IPS-20b (cell line): Measurements from ENCODE around the gene IGSF21.
"Not testable (repeated sequence)": the region's sequence is repeated elsewhere in the genome, so short reads cannot be mapped to it uniquely, and the experiment has no call there.

Experiments used
- H3K27ac ChIP-seq: one replicate; pipeline ENCODE4 v1.5.1; 2013; ENCODE audit warnings: low read length
- H3K27me3 ChIP-seq: 2 replicates; pipeline ENCODE4 v1.6.1; 2013; ENCODE audit warnings: mild to moderate bottlenecking, low read length, inconsistent platforms; ENCODE audit not compliant: insufficient read depth
- H3K36me3 ChIP-seq: 2 replicates; pipeline ENCODE4 v1.6.1; 2013; ENCODE audit warnings: low read depth, mild to moderate bottlenecking, inconsistent platforms, low read length, moderate library complexity; ENCODE audit not compliant: insufficient read depth
- H3K4me1 ChIP-seq: 2 replicates; pipeline ENCODE4 v1.6.1; 2013; ENCODE audit warnings: mild to moderate bottlenecking, control low read depth, inconsistent platforms, low read length, moderate library complexity; ENCODE audit not compliant: insufficient read depth
- H3K4me3 ChIP-seq: 2 replicates; pipeline ENCODE4 v1.5.1; 2013; ENCODE audit warnings: mild to moderate bottlenecking, low read length, inconsistent platforms
- H3K9ac ChIP-seq: 2 replicates; pipeline ENCODE4 v1.6.1; 2013; ENCODE audit warnings: low read depth, mild to moderate bottlenecking, inconsistent platforms, low read length, moderate library complexity
- H3K9me3 ChIP-seq: 2 replicates; pipeline ENCODE4 v1.6.1; 2013; ENCODE audit warnings: mild to moderate bottlenecking, low read depth, low read length, inconsistent platforms; ENCODE audit not compliant: insufficient read depth

IGSF21 gene

DNA sequence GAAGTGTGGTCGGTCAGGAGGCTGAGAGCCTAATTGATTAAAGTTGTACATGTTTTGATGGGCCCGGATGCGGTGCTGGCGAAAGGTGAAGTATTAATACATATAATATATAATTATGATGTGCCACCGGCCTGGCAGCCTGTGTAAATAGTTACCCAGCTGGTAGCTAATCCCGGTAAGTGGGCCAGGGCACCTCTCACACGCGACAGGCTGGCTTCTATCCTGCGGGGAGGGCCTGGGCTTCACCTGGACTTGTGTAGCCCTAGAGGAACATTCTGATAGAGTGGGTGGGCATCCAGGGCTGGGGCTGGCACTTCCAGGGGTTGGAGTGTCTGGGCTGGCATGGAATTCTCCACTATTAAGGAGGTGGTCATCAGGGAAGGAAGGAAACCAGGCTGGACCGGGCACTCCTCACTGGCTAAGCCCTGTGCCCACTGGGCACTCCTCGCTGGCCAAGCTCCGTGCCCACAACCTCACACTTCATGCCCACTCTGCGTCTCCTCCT is 48.3 kb downstream of the IGSF21 start:
- Histone ChIP-seq H3K27me3 (no peaks in the 10 kb centered on the region), H3K9me3 (no peaks in the 10 kb centered on the region), H3K36me3 (no peaks in the 10 kb centered on the region)

GRCh38 chr1:18157352-18157751 is 49.8 kb downstream of the IGSF21 start:
- Histone ChIP-seq H3K27me3 (no peaks in the 10 kb centered on the region), H3K9ac (no peak overlapping the region), H3K36me3 (no peaks in the 10 kb centered on the region), H3K27ac (no peak overlapping the region), H3K4me3 (no peak overlapping the region), H3K9me3 (no peaks in the 10 kb centered on the region), H3K4me1 (peaks cover 3% of the 10 kb centered on the region; the same call in 1 of the 2 replicates)

More for the DNA sequence above, 48.3 kb downstream of the IGSF21 start:
- H3K27ac ChIP-seq: no peak overlapping the region
- no peak overlapping the region for H3K4me3 ChIP-seq
- H3K9ac ChIP-seq: no peak overlapping the region
- peaks cover 3% of the 10 kb centered on the region; the same call in 1 of the 2 replicates for H3K4me1 ChIP-seq

- Histone ChIP-seq H3K4me1 (peaks cover 3% of the 10 kb centered on the region; the same call in 1 of the 2 replicates), H3K27me3 (no peaks in the 10 kb centered on the region)
These were observed 50.4 kb downstream of the IGSF21 start for GRCh38 chr1:18157968-18158367.

DNA sequence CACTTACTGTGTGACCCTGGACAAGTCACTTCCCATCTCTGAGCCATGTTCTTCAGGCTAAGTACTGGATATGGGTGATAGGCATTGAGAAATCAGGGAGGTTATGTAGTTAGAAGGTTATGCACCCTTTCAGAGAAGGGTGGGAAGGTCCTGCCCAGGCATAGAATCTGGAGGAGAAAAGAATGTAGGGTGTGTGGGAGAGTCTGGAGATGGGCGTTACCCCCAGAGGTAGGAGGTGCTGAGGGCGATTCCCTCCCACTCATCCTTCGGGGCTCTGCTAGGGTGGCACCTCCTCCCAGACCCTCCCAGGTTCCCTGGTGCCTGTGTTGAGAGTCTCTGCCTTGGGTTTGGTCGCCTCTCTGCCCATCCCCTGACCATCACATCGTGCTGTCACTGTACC is 51.1 kb downstream of the IGSF21 start:
- no peaks in the 10 kb centered on the region for H3K27me3 ChIP-seq
- H3K4me3 ChIP-seq: no peak overlapping the region
- H3K4me1 ChIP-seq: peaks cover 3% of the 10 kb centered on the region; the same call in 1 of the 2 replicates
- H3K9ac ChIP-seq: no peak overlapping the region
- H3K9me3 ChIP-seq: no peaks in the 10 kb centered on the region
- H3K36me3 ChIP-seq: no peaks in the 10 kb centered on the region
- no peak overlapping the region for H3K27ac ChIP-seq

More at GRCh38 chr1:18157968-18158367, 50.4 kb downstream of the IGSF21 start:
- Histone ChIP-seq H3K9ac (no peak overlapping the region), H3K36me3 (no peaks in the 10 kb centered on the region), H3K4me3 (no peak overlapping the region), H3K27ac (no peak overlapping the region), H3K9me3 (no peaks in the 10 kb centered on the region)

GRCh38 chr1:18160290-18160942 is 52.8 kb downstream of the IGSF21 start:
- Histone ChIP-seq H3K9me3 (no peaks in the 10 kb centered on the region), H3K27me3 (no peaks in the 10 kb centered on the region), H3K4me3 (no peak overlapping the region), H3K4me1 (no peaks in the 10 kb centered on the region), H3K36me3 (no peaks in the 10 kb centered on the region), H3K9ac (no peak overlapping the region), H3K27ac (no peak overlapping the region)

DNA sequence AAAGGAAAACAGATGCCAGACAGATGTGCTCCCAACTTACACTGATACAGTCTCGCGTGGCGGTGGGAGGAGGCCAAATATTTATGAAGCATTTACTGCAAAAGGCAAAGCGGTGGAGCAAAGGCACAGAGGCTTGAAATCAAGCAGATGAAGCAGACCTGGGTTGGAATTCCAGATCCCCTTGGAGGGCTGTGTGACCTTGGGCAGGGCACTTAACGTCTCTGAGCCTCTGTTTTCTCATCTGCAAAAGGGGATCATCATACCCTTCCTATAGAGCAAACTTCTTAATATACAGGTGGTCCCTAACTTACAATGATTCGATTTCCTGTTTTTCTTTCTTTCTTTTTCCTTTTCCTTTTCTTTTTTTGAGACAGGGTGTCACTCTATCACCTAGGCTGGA is 54.1 kb downstream of the IGSF21 start:
- H3K4me3 ChIP-seq: no peak overlapping the region
- no peaks in the 10 kb centered on the region for H3K9me3 ChIP-seq
- no peaks in the 10 kb centered on the region for H3K27me3 ChIP-seq
- no peaks in the 10 kb centered on the region for H3K36me3 ChIP-seq
- no peaks in the 10 kb centered on the region for H3K4me1 ChIP-seq
- no peak overlapping the region for H3K27ac ChIP-seq
- no peak overlapping the region for H3K9ac ChIP-seq

- not testable (repeated sequence) for H3K27ac ChIP-seq, H3K4me3 ChIP-seq, H3K9me3 ChIP-seq, H3K36me3 ChIP-seq, H3K4me1 ChIP-seq, H3K27me3 ChIP-seq, H3K9ac ChIP-seq
These were observed 58.0 kb downstream of the IGSF21 start for GRCh38 chr1:18165640-18166039.

- Histone ChIP-seq H3K27ac (no peak overlapping the region), H3K27me3 (no peaks in the 10 kb centered on the region; the same call in 1 of the 2 replicates), H3K9ac (no peak overlapping the region), H3K4me1 (no peaks in the 10 kb centered on the region), H3K36me3 (no peaks in the 10 kb centered on the region), H3K9me3 (no peaks in the 10 kb centered on the region), H3K4me3 (no peak overlapping the region)
These were observed 58.7 kb downstream of the IGSF21 start for GRCh38 chr1:18166341-18166740.

DNA sequence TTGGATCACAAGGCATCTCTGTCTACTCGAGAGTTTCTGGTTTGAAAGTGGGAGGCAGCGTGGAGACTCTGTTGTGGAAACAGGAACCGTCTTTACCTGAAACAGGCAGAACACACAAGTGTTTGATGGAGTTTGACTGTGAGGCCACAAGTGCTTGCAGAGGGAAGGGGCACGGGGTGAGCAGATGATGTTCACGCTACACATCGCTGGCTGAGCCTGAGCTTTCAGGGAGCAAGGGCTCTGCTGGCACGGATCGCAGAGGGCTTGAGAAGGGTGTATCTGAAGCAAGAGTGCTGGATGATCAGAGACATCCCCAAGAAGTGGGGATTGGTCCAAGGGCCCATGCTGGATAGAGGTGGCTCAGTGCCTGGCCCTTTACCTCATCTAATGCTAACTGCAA is 59.3 kb downstream of the IGSF21 start:
- Histone ChIP-seq H3K9me3 (no peaks in the 10 kb centered on the region), H3K4me3 (no peak overlapping the region), H3K9ac (no peak overlapping the region), H3K4me1 (no peaks in the 10 kb centered on the region), H3K36me3 (no peaks in the 10 kb centered on the region), H3K27ac (no peak overlapping the region), H3K27me3 (no peaks in the 10 kb centered on the region; the same call in 1 of the 2 replicates)

- Histone ChIP-seq H3K9ac (no peak overlapping the region), H3K4me3 (no peak overlapping the region), H3K4me1 (no peaks in the 10 kb centered on the region; the same call in 1 of the 2 replicates), H3K9me3 (no peaks in the 10 kb centered on the region), H3K36me3 (no peaks in the 10 kb centered on the region), H3K27ac (no peak overlapping the region), H3K27me3 (no peaks in the 10 kb centered on the region; the same call in 1 of the 2 replicates)
These were observed 62.8 kb downstream of the IGSF21 start for GRCh38 chr1:18170444-18170843.

DNA sequence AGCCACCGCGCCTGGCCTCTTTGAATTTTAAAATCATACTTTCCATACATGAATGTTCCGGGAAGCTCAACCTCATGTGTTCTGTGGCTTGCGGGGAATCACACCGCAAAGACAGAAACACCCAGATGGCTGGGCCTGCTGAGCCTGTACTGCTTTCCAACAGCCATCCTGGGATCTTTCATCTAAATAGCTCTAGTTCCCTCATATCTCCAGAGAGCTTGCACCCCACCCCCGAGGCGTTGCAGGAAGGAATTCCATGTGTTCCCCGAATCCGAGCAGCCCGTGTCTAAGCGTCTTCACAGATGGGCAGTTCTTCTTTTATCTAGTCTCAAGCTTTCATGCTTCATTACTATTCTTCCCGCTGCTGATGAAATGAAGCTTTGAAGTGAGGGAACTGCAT is 66.4 kb downstream of the IGSF21 start:
- Histone ChIP-seq H3K27me3 (no peaks in the 10 kb centered on the region), H3K4me1 (peaks cover 12% of the 10 kb centered on the region; the same call in 1 of the 2 replicates), H3K9me3 (no peaks in the 10 kb centered on the region), H3K9ac (no peak overlapping the region), H3K36me3 (no peaks in the 10 kb centered on the region), H3K27ac (no peak overlapping the region), H3K4me3 (no peak overlapping the region)

GRCh38 chr1:18175051-18175450 is 67.5 kb downstream of the IGSF21 start:
- Histone ChIP-seq H3K9me3 (no peaks in the 10 kb centered on the region), H3K27ac (no peak overlapping the region), H3K4me1 (peaks cover 12% of the 10 kb centered on the region; the same call in 1 of the 2 replicates), H3K9ac (no peak overlapping the region), H3K27me3 (no peaks in the 10 kb centered on the region), H3K4me3 (no peak overlapping the region), H3K36me3 (no peaks in the 10 kb centered on the region)
